OCI-LY1 (cell line): Measurements from ENCODE around the gene PLP1.

Experiments used
- CTCF ChIP-seq: fragments of 200-600 bp; sonication (generic), shearing (Covaris generic); IDR thresholded peaks from 2 replicates; pipeline ENCODE4 v1.5.1; 2017; ENCODE audit warnings: mild to moderate bottlenecking, antibody characterized with exemption, low read length, moderate library complexity, mixed read lengths
- EZH2 ChIP-seq: fragments of 200-600 bp; sonication (generic), shearing (Covaris generic); IDR thresholded peaks from 2 replicates; pipeline ENCODE4 v1.8.0; 2017; ENCODE audit warnings: borderline replicate concordance, mixed run types, mild to moderate bottlenecking, antibody characterized with exemption, low read length, moderate library complexity, mixed read lengths

- TF ChIP-seq CTCF (no peak), EZH2 (no peak)
Observed at GRCh38 chrX:103792916-103793544, 16.4 kb downstream of the PLP1 start.
